HepG2 (cell line): ENCODE data around the gene DENND1C.

Experiments used
- CC2D1A ChIP-seq: sonication (generic); formaldehyde crosslinking; IDR thresholded peaks from 2 replicates; pipeline ENCODE4 v1.8.1; 2023; ENCODE audit warnings: mild to moderate bottlenecking, missing genetic modification reagents
- CEBPB ChIP-seq: IDR thresholded peaks from 2 replicates; pipeline ENCODE4 v1.6.1; 2011; ENCODE audit warnings: low read depth, low read length, improper control_type of control experiment, borderline replicate concordance
- HIVEP1 ChIP-seq: sonication (generic); formaldehyde crosslinking; IDR thresholded peaks from 2 replicates; pipeline ENCODE4 v1.4.0; 2020; ENCODE audit warnings: mild to moderate bottlenecking, missing genetic modification reagents
- MYC ChIP-seq: sonication (generic); formaldehyde crosslinking; IDR thresholded peaks from 2 replicates; pipeline ENCODE4 v1.9.0; 2021; ENCODE audit warnings: missing genetic modification reagents, borderline replicate concordance
- TGIF2 ChIP-seq: IDR thresholded peaks from 2 replicates; pipeline ENCODE4 v1.6.1; 2016; ENCODE audit warnings: control low read depth, missing compliant biosample characterization
- TRIM24 ChIP-seq: sonication (generic); formaldehyde crosslinking; IDR thresholded peaks from 2 replicates; pipeline ENCODE4 v1.8.0; 2022; ENCODE audit warnings: mild to moderate bottlenecking, missing genetic modification reagents
- U2AF2 ChIP-seq: fragments of 200-400 bp; formaldehyde crosslinking; IDR thresholded peaks from 2 replicates; pipeline ENCODE4 v1.6.1; 2017; ENCODE audit warnings: low read depth, mild to moderate bottlenecking, low read length
- ZNF367 ChIP-seq: sonication (generic); formaldehyde crosslinking; IDR thresholded peaks from 2 replicates; pipeline ENCODE4 v1.4.0; 2020; ENCODE audit warnings: missing genetic modification reagents, borderline replicate concordance
- TF ChIP-seq, protein P1 (sequence below): sonication (generic); formaldehyde crosslinking; IDR thresholded peaks from 2 replicates; pipeline ENCODE4 v1.4.0; 2020; ENCODE audit warnings: missing genetic modification reagents
- TF ChIP-seq, protein P2 (sequence below): IDR thresholded peaks from 2 replicates; pipeline ENCODE4 v1.6.1; 2016; ENCODE audit warnings: low read depth, control low read depth

DNA sequence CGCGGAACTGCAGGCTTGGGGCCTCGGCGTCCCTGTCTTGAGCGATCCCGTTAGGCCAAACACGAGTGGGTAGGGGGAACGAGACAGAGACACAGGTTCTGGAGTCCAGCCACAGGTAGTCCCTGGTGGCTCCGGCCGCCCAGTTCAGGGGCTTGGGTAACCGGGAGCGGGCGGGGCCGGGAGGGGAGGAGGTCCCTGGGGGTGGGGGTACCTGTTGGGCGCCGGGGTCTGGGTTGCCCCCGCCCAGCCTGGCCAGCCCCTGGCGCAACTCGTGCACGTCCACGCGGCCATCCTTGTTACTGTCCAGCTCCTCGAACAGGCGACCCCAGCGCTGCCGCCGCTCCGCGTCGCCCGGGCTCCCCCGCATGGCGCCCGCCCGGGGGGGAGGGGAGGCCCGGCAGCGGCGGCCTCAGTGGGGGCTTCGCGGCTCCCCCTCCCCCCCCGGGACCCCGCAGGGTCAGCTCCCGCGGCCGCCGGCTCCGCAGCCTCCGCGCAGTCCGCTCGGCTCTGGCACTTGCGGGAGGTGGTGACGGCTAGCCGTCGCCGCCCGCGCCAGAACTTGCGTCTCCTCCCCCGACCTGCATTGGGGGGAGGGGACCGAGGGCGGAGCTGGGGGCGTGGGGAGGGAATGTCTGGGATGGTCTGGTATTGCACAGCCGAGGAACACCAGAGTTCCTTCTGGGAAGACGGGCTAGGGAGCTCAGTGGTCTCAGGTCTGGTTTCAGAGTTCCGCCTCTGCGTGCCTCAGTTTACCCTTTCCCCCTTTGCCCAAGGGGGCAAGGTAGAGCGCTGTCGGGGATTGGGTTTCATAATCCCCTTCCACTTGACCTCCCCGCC is 22.1 kb downstream of the DENND1C start, which contains the start of gene SLC25A23:
- TF ChIP-seq TRIM24 (CRISPR knock-in tag) = no peak
- no peak for TF ChIP-seq CEBPB
- no peak for TF ChIP-seq U2AF2
- TF ChIP-seq, protein P1, sequence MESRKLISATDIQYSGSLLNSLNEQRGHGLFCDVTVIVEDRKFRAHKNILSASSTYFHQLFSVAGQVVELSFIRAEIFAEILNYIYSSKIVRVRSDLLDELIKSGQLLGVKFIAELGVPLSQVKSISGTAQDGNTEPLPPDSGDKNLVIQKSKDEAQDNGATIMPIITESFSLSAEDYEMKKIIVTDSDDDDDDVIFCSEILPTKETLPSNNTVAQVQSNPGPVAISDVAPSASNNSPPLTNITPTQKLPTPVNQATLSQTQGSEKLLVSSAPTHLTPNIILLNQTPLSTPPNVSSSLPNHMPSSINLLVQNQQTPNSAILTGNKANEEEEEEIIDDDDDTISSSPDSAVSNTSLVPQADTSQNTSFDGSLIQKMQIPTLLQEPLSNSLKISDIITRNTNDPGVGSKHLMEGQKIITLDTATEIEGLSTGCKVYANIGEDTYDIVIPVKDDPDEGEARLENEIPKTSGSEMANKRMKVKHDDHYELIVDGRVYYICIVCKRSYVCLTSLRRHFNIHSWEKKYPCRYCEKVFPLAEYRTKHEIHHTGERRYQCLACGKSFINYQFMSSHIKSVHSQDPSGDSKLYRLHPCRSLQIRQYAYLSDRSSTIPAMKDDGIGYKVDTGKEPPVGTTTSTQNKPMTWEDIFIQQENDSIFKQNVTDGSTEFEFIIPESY (CRISPR knock-in tag) = no peak
- no peak for TF ChIP-seq ZNF367 (CRISPR knock-in tag)
- TF ChIP-seq, protein P2, sequence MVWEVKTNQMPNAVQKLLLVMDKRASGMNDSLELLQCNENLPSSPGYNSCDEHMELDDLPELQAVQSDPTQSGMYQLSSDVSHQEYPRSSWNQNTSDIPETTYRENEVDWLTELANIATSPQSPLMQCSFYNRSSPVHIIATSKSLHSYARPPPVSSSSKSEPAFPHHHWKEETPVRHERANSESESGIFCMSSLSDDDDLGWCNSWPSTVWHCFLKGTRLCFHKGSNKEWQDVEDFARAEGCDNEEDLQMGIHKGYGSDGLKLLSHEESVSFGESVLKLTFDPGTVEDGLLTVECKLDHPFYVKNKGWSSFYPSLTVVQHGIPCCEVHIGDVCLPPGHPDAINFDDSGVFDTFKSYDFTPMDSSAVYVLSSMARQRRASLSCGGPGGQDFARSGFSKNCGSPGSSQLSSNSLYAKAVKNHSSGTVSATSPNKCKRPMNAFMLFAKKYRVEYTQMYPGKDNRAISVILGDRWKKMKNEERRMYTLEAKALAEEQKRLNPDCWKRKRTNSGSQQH (CRISPR knock-in tag) = no peak
- no peak for TF ChIP-seq CC2D1A
- TF ChIP-seq MYC (CRISPR knock-in tag) = no peak
- no peak for TF ChIP-seq HIVEP1 (CRISPR knock-in tag)
- no peak for TF ChIP-seq TGIF2 (CRISPR knock-in tag)
